ENCODE results near the gene PLAC9.
A peak's percentile ranks its signal among the peaks of the same experiment; 100 is the strongest.

PLAC9 gene

GRCh38 chr10:80157561-80157960, 25.0 kb downstream of the PLAC9 start:
- DNase-seq (ENCODE audit: low spot score) (no peak), ATAC-seq (ENCODE audit: low read depth) (no peak)
- Histone ChIP-seq H3K27me3 (ENCODE audit: insufficient read depth, poor library complexity, severe bottlenecking) (no peaks in the 10 kb centered on the region), H3K36me3 (ENCODE audit: low read depth) (peaks cover 67% of the 10 kb centered on the region), H3K4me1 (ENCODE audit: insufficient read depth, poor library complexity, severe bottlenecking) (peaks cover 32% of the 10 kb centered on the region), H3K9me3 (ENCODE audit: severe bottlenecking) (no peaks in the 10 kb centered on the region), H3K4me3 (ENCODE audit: severe bottlenecking) (no peak overlapping the region), H3K27ac (ENCODE audit: poor library complexity, severe bottlenecking) (no peak overlapping the region)
- TF ChIP-seq CTCF (IDR thresholded peaks at IDR 0.05; ENCODE audit: poor library complexity, severe bottlenecking), result no peak

- H3K4me3 ChIP-seq (ENCODE audit: severe bottlenecking), result no peak overlapping the region
- DNase-seq (ENCODE audit: low spot score) (no peak), ATAC-seq (ENCODE audit: low read depth) (no peak)
- H3K27me3 ChIP-seq (ENCODE audit: insufficient read depth, poor library complexity, severe bottlenecking), result no peaks in the 10 kb centered on the region
- peaks cover 32% of the 10 kb centered on the region for H3K4me1 ChIP-seq (ENCODE audit: insufficient read depth, poor library complexity, severe bottlenecking)
- peak overlapping the region; percentile 47 for H3K27ac ChIP-seq (ENCODE audit: poor library complexity, severe bottlenecking)
- peaks cover 68% of the 10 kb centered on the region for H3K36me3 ChIP-seq (ENCODE audit: low read depth)
- no peak for TF ChIP-seq CTCF (IDR thresholded peaks at IDR 0.05; ENCODE audit: poor library complexity, severe bottlenecking)
- H3K9me3 ChIP-seq (ENCODE audit: severe bottlenecking), result no peaks in the 10 kb centered on the region
Observed at GRCh38 chr10:80158126-80158525, 25.6 kb downstream of the PLAC9 start.

GRCh38 chr10:80158598-80159127, 26.1 kb downstream of the PLAC9 start:
- Histone ChIP-seq H3K27ac (ENCODE audit: poor library complexity, severe bottlenecking) (peak overlapping the region; percentile 47), H3K4me3 (ENCODE audit: severe bottlenecking) (no peak overlapping the region), H3K9me3 (ENCODE audit: severe bottlenecking) (no peaks in the 10 kb centered on the region), H3K4me1 (ENCODE audit: insufficient read depth, poor library complexity, severe bottlenecking) (peaks cover 36% of the 10 kb centered on the region), H3K27me3 (ENCODE audit: insufficient read depth, poor library complexity, severe bottlenecking) (no peaks in the 10 kb centered on the region), H3K36me3 (ENCODE audit: low read depth) (peaks cover 67% of the 10 kb centered on the region)
- DNase-seq (ENCODE audit: low spot score) (peak; percentile 76), ATAC-seq (ENCODE audit: low read depth) (peak; percentile 77)
- no peak for TF ChIP-seq CTCF (IDR thresholded peaks at IDR 0.05; ENCODE audit: poor library complexity, severe bottlenecking)

- Histone ChIP-seq H3K4me1 (ENCODE audit: insufficient read depth, poor library complexity, severe bottlenecking) (peaks cover 42% of the 10 kb centered on the region), H3K4me3 (ENCODE audit: severe bottlenecking) (no peak overlapping the region), H3K27me3 (ENCODE audit: insufficient read depth, poor library complexity, severe bottlenecking) (no peaks in the 10 kb centered on the region), H3K36me3 (ENCODE audit: low read depth) (peaks cover 63% of the 10 kb centered on the region), H3K9me3 (ENCODE audit: severe bottlenecking) (no peaks in the 10 kb centered on the region), H3K27ac (ENCODE audit: poor library complexity, severe bottlenecking) (peak overlapping the region; percentile 47)
- ATAC-seq (ENCODE audit: low read depth) (no peak), DNase-seq (ENCODE audit: low spot score) (no peak)
- TF ChIP-seq CTCF (IDR thresholded peaks at IDR 0.05; ENCODE audit: poor library complexity, severe bottlenecking), result no peak
Observed at GRCh38 chr10:80159166-80159873, 26.8 kb downstream of the PLAC9 start.

Data from RWPE2 (cell line).